Smooth muscle cell (in vitro differentiated cells): Measurements from ENCODE around the gene NEO1. TPM values are rescaled to one million over a fixed set of nuclear protein-coding genes. Genes with fewer than 3 reads are reported as not detected.

ENCODE experiments used
- DNase-seq: peaks from one replicate; lab custom pipeline; 2025; ENCODE audit not compliant: unreplicated experiment; lab: John Stamatoyannopoulos, UW
- H2AFZ ChIP-seq: fragments of 200-600 bp; sonication (generic); 2 replicates; pipeline ENCODE4 v1.6.0; 2016; ENCODE audit warnings: antibody characterized with exemption, low read depth, mild to moderate bottlenecking
- H3F3A ChIP-seq: fragments of 200-600 bp; sonication (generic); 2 replicates; pipeline ENCODE4 v1.6.0; 2017; ENCODE audit warnings: antibody characterized with exemption, low read depth
- H3K27ac ChIP-seq: fragments of 200-600 bp; sonication (generic); 2 replicates; pipeline ENCODE4 v1.5.1; 2016; ENCODE audit warnings: low read depth, mild to moderate bottlenecking
- H3K27me3 ChIP-seq: fragments of 200-600 bp; sonication (generic); 2 replicates; pipeline ENCODE4 v1.6.1; 2016; ENCODE audit warnings: low read depth, mild to moderate bottlenecking
- H3K36me3 ChIP-seq: fragments of 200-600 bp; sonication (generic); 2 replicates; pipeline ENCODE4 v1.5.1; 2016; ENCODE audit warnings: low read depth
- H3K4me1 ChIP-seq: fragments of 200-600 bp; sonication (generic); 2 replicates; pipeline ENCODE4 v1.5.1; 2016; ENCODE audit warnings: low read depth
- H3K4me2 ChIP-seq: fragments of 200-600 bp; sonication (generic); 2 replicates; pipeline ENCODE4 v1.6.0; 2016; ENCODE audit warnings: mild to moderate bottlenecking
- H3K4me3 ChIP-seq: fragments of 200-600 bp; sonication (generic); 2 replicates; pipeline ENCODE4 v1.5.1; 2016; ENCODE audit warnings: mild to moderate bottlenecking
- H3K79me2 ChIP-seq: fragments of 200-600 bp; sonication (generic); 2 replicates; pipeline ENCODE4 v1.6.0; 2016; ENCODE audit warnings: low read depth, mild to moderate bottlenecking
- H3K9ac ChIP-seq: fragments of 200-600 bp; sonication (generic); 2 replicates; pipeline ENCODE4 v1.6.0; 2016; ENCODE audit warnings: low read depth
- H3K9me3 ChIP-seq: fragments of 200-600 bp; sonication (generic); replicated peaks from 2 replicates; pipeline ENCODE4 v1.5.1; 2016; ENCODE audit warnings: low read depth
- H4K20me1 ChIP-seq: fragments of 200-600 bp; sonication (generic); 2 replicates; pipeline ENCODE4 v1.6.0; 2016; ENCODE audit warnings: low read depth
- CTCF ChIP-seq: fragments of 200-600 bp; sonication (generic); IDR thresholded peaks from 2 replicates; pipeline ENCODE4 v1.5.1; 2017; ENCODE audit warnings: borderline replicate concordance, mild to moderate bottlenecking, antibody characterized with exemption; ENCODE audit not compliant: insufficient read depth, poor library complexity, severe bottlenecking
- WGBS: methylation state at CpG from one replicate; pipeline ENCODE4 v1.1.7; 2016; ENCODE audit warnings: low lambda C conversion rate; 5-methylcytosine and 5-hydroxymethylcytosine counted together
- polyA plus RNA-seq: library from polyadenylated mRNA; unstranded; fragments of >200 nt; fragmentation: Nextera tagmentation; extraction: Ambion mirVana; gene quantifications from 2 replicates; pipeline ENCODE4 v1.2.1, GENCODE V29; 2016
- total RNA-seq: library from RNA; depleted of rRNA; stranded (reverse); fragments of >200 nt; gene quantifications from 2 replicates; pipeline ENCODE4 v1.2.3, GENCODE V29; 2014

The NEO1 gene
- total and polyA plus RNA-seq, 2 experiments from 2014 or later, result 4.9 to 21.8 TPM

GRCh38 chr15:73340502-73341192 is 288.4 kb downstream of the NEO1 start:
- Histone ChIP-seq H3K27ac (no peak overlapping the region), H3K36me3 (no peaks in the 10 kb centered on the region), H3K4me1 (no peaks in the 10 kb centered on the region), H4K20me1 (no peaks in the 10 kb centered on the region), H3K4me2 (no peak overlapping the region), H3K9me3 (no peaks in the 10 kb centered on the region), H3K9ac (no peak overlapping the region), H3K27me3 (no peaks in the 10 kb centered on the region), H3K79me2 (no peaks in the 10 kb centered on the region), H3F3A (no peaks in the 10 kb centered on the region), H3K4me3 (no peak overlapping the region), H2AFZ (no peak overlapping the region)
- TF ChIP-seq CTCF, result no peak
- 94% methylated on average over 9 of the region's 9 CpGs for WGBS
- no peak for DNase-seq

DNA sequence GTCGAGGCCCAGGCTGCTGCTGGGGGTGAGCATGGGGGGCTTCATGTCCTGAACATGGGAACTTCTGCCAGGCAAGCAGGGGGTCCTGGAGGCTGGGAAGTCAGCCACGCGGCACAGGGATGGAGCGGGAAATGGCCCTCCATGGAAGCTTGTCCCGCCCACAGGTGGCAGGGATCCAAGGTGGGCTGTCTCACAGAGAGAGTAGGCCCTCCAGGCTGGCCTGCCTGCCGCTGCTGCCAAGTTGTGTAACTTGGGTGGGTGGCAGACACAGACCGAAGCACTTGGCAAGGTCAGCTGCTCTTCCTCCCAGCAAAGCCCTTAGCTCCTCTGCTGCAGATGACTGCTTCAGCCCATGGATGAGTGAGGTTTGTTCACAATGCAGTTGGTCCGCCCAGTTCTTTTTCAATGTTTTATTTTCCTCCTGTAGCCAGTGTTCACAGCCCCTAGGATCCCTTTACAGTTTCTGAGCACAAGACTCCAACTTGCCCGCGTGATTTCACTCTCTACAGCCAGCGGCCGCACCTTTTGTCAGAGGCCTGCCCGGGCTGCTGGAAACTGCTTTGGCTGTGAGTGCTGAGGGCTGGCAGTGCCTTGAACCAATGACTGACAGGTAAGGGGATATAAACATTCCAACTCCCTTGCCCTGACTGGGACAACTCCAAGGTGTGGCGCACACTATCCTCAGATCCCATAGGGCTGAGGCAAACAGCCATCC is 289.8 kb downstream of the NEO1 start:
- Histone ChIP-seq H3F3A (no peaks in the 10 kb centered on the region), H3K9me3 (no peaks in the 10 kb centered on the region), H3K27me3 (no peaks in the 10 kb centered on the region), H3K79me2 (no peaks in the 10 kb centered on the region), H3K4me3 (no peak overlapping the region), H3K27ac (no peak overlapping the region), H3K9ac (no peak overlapping the region), H4K20me1 (no peaks in the 10 kb centered on the region), H3K4me2 (no peak overlapping the region), H3K36me3 (no peaks in the 10 kb centered on the region), H2AFZ (no peak overlapping the region), H3K4me1 (no peaks in the 10 kb centered on the region)
- 94% methylated on average over 14 of the region's 14 CpGs for WGBS
- no peak for TF ChIP-seq CTCF
- no peak for DNase-seq

GRCh38 chr15:73344056-73344455 is 291.8 kb downstream of the NEO1 start:
- no peaks in the 10 kb centered on the region for H3K27me3 ChIP-seq
- H3K79me2 ChIP-seq, result no peaks in the 10 kb centered on the region
- no peak for DNase-seq
- no peak overlapping the region for H3K4me3 ChIP-seq
- H3K4me2 ChIP-seq, result no peak overlapping the region
- no peak overlapping the region for H3K27ac ChIP-seq
- no peak overlapping the region for H3K9ac ChIP-seq
- no peaks in the 10 kb centered on the region for H3K9me3 ChIP-seq
- no peaks in the 10 kb centered on the region for H3F3A ChIP-seq
- H2AFZ ChIP-seq, result no peak overlapping the region
- TF ChIP-seq CTCF, result no peak
- H3K4me1 ChIP-seq, result no peaks in the 10 kb centered on the region
- 59% methylated on average over 3 of the region's 3 CpGs for WGBS
- H4K20me1 ChIP-seq, result no peaks in the 10 kb centered on the region
- H3K36me3 ChIP-seq, result no peaks in the 10 kb centered on the region

DNA sequence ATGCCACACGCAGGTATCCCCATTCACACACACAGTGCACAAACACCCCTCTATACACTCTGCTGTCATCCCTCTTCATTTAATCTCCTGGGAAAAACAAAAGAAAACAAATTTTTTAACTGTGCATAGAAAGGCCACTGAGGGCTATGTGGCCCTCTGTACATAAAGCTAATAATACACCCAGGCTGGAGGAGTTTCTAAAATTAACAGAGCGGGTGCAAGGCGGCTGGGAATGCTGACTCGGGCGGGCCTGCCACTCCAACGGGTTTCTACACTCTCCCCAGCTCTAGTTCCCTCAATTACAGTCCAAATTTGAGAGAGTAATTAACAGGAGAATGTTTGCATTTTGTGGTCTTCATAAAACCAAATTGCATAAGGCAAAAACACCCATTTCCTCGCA is 293.4 kb downstream of the NEO1 start:
- Histone ChIP-seq H3K9ac (no peak overlapping the region), H3K4me2 (no peak overlapping the region), H3K27ac (no peak overlapping the region), H3K79me2 (no peaks in the 10 kb centered on the region), H3F3A (no peaks in the 10 kb centered on the region), H4K20me1 (no peaks in the 10 kb centered on the region), H2AFZ (no peak overlapping the region), H3K4me1 (no peaks in the 10 kb centered on the region), H3K4me3 (no peak overlapping the region), H3K36me3 (no peaks in the 10 kb centered on the region), H3K9me3 (no peaks in the 10 kb centered on the region), H3K27me3 (peaks cover 4% of the 10 kb centered on the region)
- 83% methylated on average over 7 of the region's 7 CpGs for WGBS
- no peak for TF ChIP-seq CTCF
- no peak for DNase-seq
